GM18505 (cell line): ENCODE results near the gene RNF180.
"Not testable (repeated sequence)": the region's sequence is repeated elsewhere in the genome, so short reads cannot be mapped to it uniquely, and the experiment has no call there.

Experiments used
- ATAC-seq: cut with Tn5 transposase; IDR thresholded peaks from one replicate; pipeline ENCODE4 v1.9.1; 2021; ENCODE audit not compliant: unreplicated experiment
- POLR2A ChIP-seq: IDR thresholded peaks from 4 replicates; pipeline ENCODE4 v1.6.1; 2011; ENCODE audit warnings: borderline replicate concordance; ENCODE audit not compliant: insufficient read depth, insufficient read length; ENCODE audit errors: extremely low read depth

Gene RNF180

GRCh38 chr5:64190562-64191306, 25.1 kb downstream of the RNF180 start:
- TF ChIP-seq POLR2A: no peak
- ATAC-seq: no peak

- TF ChIP-seq POLR2A: no peak
These were observed 30.3 kb downstream of the RNF180 start for GRCh38 chr5:64195981-64196380.

GRCh38 chr5:64199425-64199824, 33.8 kb downstream of the RNF180 start:
- TF ChIP-seq POLR2A: no peak
- no peak for ATAC-seq

More at GRCh38 chr5:64195981-64196380, 30.3 kb downstream of the RNF180 start:
- no peak for ATAC-seq

- ATAC-seq: no peak
- no peak for TF ChIP-seq POLR2A
These were observed 36.4 kb downstream of the RNF180 start for GRCh38 chr5:64201996-64202395.

- ATAC-seq: no peak
- TF ChIP-seq POLR2A: no peak
These were observed 41.0 kb downstream of the RNF180 start for GRCh38 chr5:64206653-64207052.

- no peak for TF ChIP-seq POLR2A
- no peak for ATAC-seq
These were observed 42.3 kb downstream of the RNF180 start for GRCh38 chr5:64207978-64208377.

GRCh38 chr5:64209353-64209752, 43.7 kb downstream of the RNF180 start:
- no peak for ATAC-seq
- no peak for TF ChIP-seq POLR2A

- ATAC-seq: no peak
- no peak for TF ChIP-seq POLR2A
These were observed 45.2 kb downstream of the RNF180 start for GRCh38 chr5:64210866-64211265.

- ATAC-seq: no peak
- TF ChIP-seq POLR2A: no peak
These were observed 47.4 kb downstream of the RNF180 start for GRCh38 chr5:64213011-64213410.

- ATAC-seq: no peak
- TF ChIP-seq POLR2A: no peak
These were observed 47.9 kb downstream of the RNF180 start for GRCh38 chr5:64213531-64213930.

GRCh38 chr5:64214132-64214531, 48.5 kb downstream of the RNF180 start:
- TF ChIP-seq POLR2A: no peak
- no peak for ATAC-seq

GRCh38 chr5:64221911-64222310, 56.3 kb downstream of the RNF180 start:
- TF ChIP-seq POLR2A: no peak
- no peak for ATAC-seq

GRCh38 chr5:64225286-64225981, 59.8 kb downstream of the RNF180 start:
- ATAC-seq: not testable (repeated sequence)

- ATAC-seq: not testable (repeated sequence)
These were observed 61.5 kb downstream of the RNF180 start for GRCh38 chr5:64227131-64227537.
